Amygdala (tissue), 56 donors: ENCODE results near the gene ARHGAP29.
A peak's percentile ranks its signal among the peaks of the same experiment; 100 is the strongest.

Experiments
- DNase-seq, 56 donors: peaks; one replicate each; lab custom pipeline; 2025; lab: John Stamatoyannopoulos, UW

The ARHGAP29 gene

GRCh38 chr1:94265906-94266305 lies 28.5 kb upstream of the ARHGAP29 start:
- no peak for DNase-seq

GRCh38 chr1:94265011-94265422 lies 27.6 kb upstream of the ARHGAP29 start:
- DNase-seq = peak in 1 of 56 donors; percentile 16

GRCh38 chr1:94260635-94261387 lies 23.4 kb upstream of the ARHGAP29 start:
- no peak for DNase-seq

GRCh38 chr1:94259635-94260289 lies 22.4 kb upstream of the ARHGAP29 start:
- DNase-seq = no peak

GRCh38 chr1:94258873-94259331 lies 21.5 kb upstream of the ARHGAP29 start:
- DNase-seq = no peak

GRCh38 chr1:94257444-94257843 lies 20.1 kb upstream of the ARHGAP29 start:
- no peak for DNase-seq

GRCh38 chr1:94255476-94255875 lies 18.1 kb upstream of the ARHGAP29 start:
- no peak for DNase-seq

- DNase-seq = no peak
Observed at GRCh38 chr1:94254073-94254810, 16.9 kb upstream of the ARHGAP29 start.

- no peak for DNase-seq
Observed at GRCh38 chr1:94253456-94254017, 16.2 kb upstream of the ARHGAP29 start.

- DNase-seq = no peak
Observed at GRCh38 chr1:94250341-94250740, 13.0 kb upstream of the ARHGAP29 start.

- DNase-seq = no peak
Observed at GRCh38 chr1:94248956-94249688, 11.7 kb upstream of the ARHGAP29 start.

- DNase-seq = peak in 5 of 56 donors; percentile 9 to 35 (median 19)
Observed at GRCh38 chr1:94247138-94248094, 10.0 kb upstream of the ARHGAP29 start.

- DNase-seq = no peak
Observed at GRCh38 chr1:94246692-94247137, 9.3 kb upstream of the ARHGAP29 start.

GRCh38 chr1:94245747-94246438 lies 8.5 kb upstream of the ARHGAP29 start:
- no peak for DNase-seq

GRCh38 chr1:94244816-94245215 lies 7.4 kb upstream of the ARHGAP29 start:
- DNase-seq = no peak

GRCh38 chr1:94243665-94244064 lies 6.3 kb upstream of the ARHGAP29 start:
- DNase-seq = no peak

- DNase-seq = no peak
Observed at GRCh38 chr1:94240822-94241221, 3.4 kb upstream of the ARHGAP29 start.

GRCh38 chr1:94239796-94240195 lies 2.4 kb upstream of the ARHGAP29 start:
- no peak for DNase-seq
